ENCODE measurements around the gene AKAP11.
"Not testable (repeated sequence)": the region's sequence is repeated elsewhere in the genome, so short reads cannot be mapped to it uniquely, and the experiment has no call there.

AKAP11 gene, protein sequence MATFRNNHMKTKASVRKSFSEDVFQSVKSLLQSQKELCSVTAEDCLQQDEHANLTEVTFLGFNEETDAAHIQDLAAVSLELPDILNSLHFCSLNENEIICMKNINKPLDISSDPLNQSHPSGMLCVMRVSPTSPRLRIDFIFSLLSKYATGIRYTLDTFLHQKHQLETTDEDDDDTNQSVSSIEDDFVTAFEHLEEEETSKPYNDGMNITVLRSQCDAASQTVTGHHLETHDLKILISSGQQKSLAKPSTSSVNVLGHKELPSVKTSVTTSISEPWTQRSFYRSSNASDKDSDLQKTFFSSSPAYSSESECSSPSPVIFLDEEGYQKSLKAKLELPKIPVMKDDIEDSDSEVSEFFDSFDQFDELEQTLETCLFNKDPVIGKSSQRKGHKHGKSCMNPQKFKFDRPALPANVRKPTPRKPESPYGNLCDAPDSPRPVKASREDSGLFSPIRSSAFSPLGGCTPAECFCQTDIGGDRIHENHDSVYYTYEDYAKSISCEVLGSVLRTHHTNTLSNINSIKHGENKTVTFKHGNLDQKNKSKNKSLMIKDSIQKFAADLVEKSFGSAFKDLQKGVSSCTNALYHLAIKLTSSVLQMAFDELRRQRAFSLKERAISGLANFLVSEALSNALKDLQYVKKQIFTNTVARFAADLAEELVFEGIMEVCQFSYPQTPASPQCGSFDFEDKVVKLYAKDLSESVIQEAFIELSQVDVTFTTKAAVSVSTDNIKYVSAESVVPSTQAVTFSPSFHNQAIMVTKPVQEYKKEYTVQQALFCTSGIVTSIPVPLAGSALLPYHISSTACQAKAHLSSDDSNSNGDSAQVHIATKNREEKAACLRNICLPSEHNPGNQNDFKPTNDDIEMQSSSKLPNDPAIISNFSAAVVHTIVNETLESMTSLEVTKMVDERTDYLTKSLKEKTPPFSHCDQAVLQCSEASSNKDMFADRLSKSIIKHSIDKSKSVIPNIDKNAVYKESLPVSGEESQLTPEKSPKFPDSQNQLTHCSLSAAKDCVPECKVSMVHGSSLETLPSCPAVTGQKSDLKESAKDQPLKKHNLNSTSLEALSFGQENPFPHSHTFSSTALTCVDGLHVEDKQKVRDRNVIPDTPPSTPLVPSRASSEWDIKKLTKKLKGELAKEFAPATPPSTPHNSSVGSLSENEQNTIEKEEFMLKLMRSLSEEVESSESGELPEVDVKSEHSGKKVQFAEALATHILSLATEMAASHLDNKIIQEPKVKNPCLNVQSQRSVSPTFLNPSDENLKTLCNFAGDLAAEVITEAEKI (N-terminal part only)

DNA sequence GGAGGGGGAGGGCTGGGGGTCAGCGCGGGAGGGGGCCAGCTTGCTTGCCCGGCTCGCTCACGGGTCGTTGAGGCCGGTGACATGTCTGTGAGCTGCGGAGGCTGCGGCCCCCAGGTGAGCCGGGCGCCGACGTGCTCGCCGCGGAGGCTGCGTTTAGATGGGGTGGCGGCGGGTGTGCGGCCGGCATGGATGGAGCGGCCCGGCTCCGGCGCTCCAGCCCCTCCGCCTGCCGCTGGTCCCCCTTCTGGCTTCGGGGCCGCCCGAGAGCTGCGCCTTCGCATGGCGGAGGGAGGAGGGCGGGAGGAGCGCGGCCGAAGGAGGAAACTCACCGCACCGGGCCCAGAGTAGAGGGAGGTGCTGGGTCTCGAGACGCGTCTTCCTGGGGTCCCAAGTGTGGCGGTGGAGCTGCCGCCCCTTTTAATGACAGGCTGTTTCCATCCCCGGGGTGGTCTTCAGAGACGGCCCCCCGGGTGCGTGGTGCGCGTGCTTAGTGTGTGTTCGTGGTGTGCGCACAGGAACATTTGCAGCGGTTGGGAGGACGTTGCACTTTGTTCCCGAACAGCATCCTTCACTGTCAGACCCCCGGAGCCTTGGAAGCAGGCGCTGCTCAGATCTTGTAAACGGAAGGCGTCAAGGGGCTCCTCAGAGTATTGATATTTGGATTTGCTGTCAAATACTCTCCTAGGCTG is at the start of gene AKAP11:
TSS of gene AKAP11 (plus strand) at position 38 of the 689 bp plus-strand sequence. CDS start 14,197 bp downstream, outside the sequence.
- DNase-seq (ENCODE audit: low read depth, low spot score) = no peak

DNA sequence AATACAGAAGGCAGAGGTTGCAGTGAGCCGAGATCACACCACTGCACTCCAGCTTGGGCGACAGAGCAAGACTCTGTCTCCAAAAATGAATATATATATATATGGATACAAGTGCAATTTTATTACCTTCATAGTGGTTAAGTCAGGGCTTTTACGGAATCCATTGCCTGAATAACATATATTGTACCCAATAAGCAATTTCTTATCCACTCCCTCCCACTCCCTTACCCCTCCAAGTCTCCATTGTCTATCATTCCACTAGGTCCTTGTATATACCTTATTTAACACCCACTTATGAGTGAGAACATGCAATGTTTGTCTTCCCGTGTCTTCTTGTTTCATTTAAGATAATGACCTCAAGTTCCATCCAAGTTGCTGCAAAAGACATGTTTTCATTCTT is 48.3 kb upstream of the AKAP11 start:
- no peak for DNase-seq (ENCODE audit: low read depth, low spot score)

DNA sequence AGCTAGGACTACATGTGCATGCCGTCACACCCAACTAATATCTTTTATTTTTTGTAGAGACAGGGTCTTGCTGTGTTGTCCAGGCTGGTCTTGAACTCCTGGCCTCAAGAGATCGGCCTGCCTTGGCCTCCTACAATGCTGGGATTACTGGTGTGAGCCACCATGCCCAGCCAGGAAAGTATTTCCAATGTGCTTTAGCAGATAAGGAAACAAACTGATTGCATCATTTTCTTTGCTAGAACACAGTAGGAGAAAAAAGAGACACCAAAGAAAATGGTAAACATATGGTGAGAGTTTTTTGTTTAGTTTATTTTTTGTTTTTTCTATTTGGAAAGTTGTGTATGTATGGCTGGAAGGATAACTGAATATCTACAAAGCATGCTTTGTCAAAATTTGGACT is 46.9 kb upstream of the AKAP11 start:
- DNase-seq (ENCODE audit: low read depth, low spot score) = no peak

DNA sequence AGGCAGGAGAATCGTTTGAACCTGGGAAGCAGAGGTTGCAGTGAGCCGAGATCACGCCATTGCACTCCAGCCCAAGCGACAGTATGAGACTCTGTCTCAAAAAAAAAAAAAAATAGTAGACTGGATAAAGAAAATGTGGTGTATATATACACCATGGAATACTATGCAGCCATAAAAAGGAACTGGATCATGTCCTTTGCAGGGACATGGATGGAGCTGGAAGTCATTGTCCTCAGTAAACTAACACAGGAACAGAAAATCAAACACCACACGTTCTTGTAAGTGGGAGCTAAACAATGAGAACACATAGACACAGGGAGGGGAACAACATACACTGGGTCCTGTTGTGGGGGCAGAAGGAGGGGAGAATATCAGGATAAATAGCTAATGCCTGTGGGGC is 45.2 kb upstream of the AKAP11 start:
- not testable (repeated sequence) for DNase-seq (ENCODE audit: low read depth, low spot score)

DNA sequence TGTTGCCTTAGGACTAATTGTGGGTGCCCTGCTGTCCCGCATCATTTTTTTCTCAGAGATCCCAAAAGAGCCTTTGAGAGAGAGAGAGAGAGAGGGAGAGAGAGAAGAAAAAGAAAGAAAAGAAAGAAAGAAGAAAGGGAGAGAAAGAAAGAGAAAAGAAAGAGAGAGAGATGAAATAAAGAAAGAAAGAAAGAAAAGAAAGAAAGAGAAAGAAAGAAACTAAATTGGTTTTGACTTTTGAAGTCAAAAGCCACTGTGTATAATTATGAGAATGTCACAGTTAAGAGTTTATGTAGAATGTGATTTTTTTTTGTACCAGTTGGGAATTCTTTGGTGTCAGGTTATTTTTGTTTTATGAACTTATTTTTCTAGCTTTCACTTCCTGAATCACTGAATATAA is 43.4 kb upstream of the AKAP11 start:
- DNase-seq (ENCODE audit: low read depth, low spot score) = no peak

DNA sequence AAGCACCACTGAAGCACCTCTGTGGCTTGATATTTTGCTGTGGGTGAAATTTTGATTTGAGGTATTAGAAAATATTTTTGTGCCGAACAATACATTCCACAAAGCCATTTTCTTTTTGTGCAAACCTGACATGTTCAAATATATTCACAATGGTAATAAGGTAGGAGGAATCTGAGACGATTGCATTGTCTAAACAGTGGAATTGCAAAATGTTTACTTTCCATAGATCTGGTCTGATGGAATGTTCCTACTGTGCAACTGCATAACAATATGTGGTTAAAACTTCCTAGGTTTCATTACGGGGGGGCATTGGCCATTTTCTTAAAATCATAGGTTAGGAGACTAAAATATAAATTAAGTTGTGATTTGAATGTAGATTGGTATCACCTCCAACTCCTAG is 42.7 kb upstream of the AKAP11 start:
- no peak for DNase-seq (ENCODE audit: low read depth, low spot score)

DNA sequence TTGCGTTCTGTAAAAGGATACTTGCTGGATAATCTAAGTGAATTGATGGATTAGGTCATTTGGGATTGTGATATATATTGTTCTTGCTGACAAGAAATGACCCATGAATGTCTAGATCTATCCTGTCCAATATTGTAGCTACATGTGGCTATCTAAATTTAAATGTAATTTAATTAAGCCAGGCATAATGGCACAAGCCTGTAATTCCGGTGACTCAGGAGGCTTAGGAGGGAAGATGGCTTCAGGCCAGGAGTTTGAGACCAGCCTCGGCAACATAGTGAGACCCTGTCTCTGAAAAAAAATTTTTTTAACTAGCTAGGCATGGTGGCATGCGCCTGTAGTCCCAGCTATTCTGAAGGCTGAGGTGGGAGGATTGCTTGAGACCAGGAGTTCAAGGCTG is 39.3 kb upstream of the AKAP11 start:
- no peak for DNase-seq (ENCODE audit: low read depth, low spot score)

DNA sequence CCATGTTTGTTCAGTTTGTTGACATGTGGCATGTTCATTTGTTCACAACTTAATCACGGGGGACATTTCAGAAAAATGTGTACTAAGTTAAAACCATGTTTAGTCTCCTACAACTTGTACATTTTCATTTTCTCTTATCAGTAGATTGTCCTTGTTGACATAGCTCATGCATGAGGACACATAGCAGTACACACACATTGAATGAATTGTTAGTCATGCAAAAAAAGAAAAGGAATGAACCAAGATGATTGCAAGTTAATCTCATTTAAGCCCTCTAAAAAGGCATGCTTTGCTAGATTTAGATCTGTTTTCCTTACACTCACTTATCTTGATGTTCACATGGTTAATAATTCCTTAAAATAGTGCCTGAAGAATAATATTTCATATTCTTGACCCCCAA is 38.2 kb upstream of the AKAP11 start:
- DNase-seq (ENCODE audit: low read depth, low spot score) = no peak

DNA sequence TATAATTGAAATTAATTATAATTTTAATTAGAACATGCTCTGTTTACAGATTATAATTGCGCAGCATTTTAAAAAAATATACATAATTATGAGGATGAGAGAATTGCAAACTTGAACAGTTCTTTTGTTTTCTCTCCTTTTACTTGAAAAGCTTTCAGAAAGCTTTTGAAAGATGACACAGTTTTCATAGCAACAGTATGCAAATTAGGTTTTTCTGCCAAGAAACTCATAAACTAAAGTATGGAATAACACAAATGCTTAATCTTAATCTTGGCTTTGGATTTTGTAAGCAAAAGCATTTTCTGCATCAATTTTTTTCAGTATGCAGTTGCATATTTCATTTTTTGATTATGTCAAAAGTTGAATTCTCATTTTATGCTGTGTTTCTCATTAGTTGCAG is 32.8 kb upstream of the AKAP11 start:
- no peak for DNase-seq (ENCODE audit: low read depth, low spot score)

DNA sequence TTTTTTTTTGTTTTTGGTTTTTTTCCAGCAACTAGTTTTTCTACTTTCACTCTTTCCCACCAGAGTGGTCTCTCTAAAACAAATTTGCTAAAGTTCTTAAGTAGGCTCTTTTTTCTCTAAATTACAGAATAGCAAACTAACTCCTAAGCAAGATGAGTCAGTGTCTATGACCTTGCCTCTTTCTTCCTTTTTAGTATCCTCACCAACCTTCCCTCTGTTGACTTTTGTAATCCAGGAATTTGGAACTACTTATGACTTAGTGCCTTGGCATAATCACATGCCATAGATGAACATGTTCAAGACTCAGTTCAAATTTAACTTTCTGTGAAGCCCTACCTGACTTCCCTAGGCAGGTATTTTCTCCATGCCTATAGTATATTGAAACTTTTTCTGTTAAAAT is 32.3 kb upstream of the AKAP11 start:
- no peak for DNase-seq (ENCODE audit: low read depth, low spot score)

DNA sequence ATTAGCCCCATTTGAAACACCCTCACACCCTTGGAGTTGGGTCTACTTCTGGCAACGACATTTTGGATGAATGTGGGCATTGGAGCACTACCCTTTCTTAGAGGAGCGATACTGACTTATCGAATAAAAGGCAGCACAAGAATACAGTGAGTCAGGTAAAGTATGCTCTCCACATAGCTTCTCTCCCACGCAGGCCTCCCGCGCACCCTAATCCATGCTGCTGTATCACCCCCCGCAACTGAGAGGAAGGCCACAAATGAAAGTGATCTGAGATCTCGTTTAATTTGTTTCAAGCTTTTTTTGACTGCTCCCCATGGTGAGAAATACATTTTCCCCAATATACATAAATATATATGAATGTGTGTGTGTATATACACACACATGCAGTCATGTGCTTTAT is 25.4 kb upstream of the AKAP11 start:
- DNase-seq (ENCODE audit: low read depth, low spot score) = no peak

DNA sequence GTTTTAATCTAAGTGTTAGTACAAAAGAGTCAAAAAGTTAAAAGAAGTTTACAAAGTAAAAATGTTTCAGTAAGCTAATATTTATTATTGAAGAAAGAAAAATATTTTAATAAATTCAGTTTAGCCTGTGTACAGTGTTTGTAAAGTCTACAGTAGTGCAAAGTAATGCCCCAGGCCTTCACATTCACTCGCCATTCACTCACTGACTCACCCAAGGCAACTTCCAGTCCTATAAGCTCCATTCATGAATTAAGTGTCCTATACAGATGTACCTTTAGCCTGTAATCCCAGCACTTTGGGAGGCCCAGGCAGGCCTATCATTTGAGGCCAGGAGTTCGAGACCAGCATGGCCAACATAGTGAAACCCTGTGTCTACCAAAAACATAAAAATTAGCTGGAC is 24.1 kb upstream of the AKAP11 start:
- DNase-seq (ENCODE audit: low read depth, low spot score) = no peak

DNA sequence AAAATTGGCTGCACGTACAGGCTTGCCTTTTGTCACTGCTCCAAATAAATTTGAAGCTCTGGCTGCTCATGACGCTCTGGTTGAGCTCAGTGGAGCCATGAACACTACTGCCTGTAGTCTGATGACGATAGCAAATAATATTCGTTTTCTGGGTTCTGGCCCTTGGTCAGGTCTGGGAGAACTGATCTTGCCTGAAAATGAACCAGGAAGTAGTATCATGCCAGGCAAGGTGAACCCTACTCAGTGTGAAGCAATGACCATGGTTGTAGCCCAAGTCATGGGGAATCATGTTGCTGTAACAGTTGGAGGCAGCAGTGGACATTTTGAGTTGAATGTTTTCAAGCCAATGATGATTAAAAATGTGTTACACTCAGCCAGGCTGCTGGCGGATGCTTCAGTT is 16.1 kb upstream of the AKAP11 start:
- DNase-seq (ENCODE audit: low read depth, low spot score) = no peak

DNA sequence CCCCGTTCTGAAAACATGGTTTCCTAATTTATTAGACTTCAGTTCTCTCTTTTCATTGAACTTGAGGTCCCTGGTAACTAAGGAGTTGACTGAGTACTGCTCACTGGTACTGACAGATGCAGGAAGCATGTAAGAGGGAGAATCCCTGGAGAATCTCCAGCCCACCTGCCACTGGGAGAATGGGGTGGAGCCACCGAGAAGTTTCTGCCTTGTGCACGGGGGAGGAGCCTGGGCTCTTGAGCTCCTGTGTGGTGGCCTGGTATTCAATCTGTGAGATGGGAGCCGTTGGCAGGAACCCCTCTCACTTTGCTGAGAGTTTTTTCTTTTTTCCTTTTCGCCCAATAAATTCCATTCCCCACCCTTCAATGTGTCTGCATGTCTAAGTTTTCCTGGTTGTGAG is 13.2 kb upstream of the AKAP11 start:
- DNase-seq (ENCODE audit: low read depth, low spot score) = no peak

DNA sequence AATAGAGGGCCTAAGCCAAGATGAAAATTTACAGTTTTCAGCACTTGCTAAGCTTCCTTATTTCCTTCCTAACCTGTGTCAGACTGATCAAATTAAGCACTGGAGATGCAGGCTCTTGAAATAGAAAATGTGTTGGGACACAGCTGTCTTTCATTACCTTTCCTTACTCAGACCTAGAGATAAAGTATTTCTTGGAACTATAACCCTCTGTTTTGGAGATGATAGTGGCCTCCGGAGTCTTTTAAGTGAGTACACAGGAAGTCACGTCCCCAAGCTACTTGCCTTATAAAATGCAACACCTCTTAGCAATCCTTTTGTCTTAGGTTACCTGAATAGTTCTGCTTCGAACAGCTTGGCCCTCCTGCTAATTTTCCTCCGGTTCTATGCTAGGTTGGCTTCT is 12.4 kb upstream of the AKAP11 start:
- no peak for DNase-seq (ENCODE audit: low read depth, low spot score)

DNA sequence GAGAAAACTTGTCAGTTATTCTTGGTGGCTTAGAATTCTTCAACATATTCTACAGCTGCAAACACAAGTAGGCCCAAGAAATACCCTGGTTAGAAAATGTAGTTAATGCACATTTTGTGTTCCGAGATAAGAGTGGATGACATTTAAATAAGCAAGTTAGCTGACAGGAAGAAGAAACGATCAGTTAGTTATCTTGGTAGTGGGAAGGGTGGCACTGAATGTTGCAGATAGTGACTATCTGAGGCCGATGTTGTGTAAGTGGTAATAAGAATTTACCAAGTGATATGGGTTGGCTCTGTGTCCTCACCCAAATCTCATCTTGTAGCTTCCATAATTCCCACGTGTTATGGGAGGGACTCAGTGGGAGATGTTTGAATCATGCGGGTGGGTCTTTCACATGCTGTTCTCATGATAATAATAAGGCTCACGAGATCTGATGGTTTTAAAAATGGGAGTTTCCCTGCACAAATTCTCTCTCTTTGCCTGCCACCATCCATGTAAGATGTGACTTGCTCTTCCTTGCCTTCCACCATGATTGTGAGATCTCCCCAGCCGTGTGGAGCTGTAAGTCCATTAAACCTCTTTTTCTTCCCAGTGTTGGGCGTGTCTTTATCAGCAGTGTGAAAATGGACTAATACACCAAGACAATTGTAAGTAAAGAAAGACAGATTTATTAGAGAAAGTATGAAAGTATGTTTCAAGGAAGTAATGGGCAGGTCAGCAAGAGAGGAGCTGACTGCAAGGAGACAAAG is 10.9 kb upstream of the AKAP11 start:
- DNase-seq (ENCODE audit: low read depth, low spot score) = no peak

DNA sequence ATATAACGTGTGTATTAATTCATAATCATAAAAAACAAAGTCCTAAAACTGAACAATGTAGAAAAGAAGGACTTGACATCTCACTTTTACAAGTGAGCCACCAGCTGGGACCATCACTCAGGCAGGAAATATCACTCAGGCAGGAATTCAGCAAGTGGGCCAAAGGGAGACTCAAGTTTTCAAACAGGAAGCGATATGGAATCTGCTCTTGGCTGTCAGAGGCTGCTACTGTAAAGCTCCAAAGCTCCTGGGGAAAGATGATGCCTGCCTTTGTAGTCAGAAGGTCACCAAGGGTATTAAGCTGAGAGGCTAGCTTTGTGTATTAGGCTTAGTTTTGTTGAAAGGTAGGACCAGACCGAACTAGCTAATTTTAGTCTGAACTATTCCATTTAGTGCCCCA is 5.5 kb upstream of the AKAP11 start:
- peak; percentile 35 for DNase-seq (ENCODE audit: low read depth, low spot score)

DNA sequence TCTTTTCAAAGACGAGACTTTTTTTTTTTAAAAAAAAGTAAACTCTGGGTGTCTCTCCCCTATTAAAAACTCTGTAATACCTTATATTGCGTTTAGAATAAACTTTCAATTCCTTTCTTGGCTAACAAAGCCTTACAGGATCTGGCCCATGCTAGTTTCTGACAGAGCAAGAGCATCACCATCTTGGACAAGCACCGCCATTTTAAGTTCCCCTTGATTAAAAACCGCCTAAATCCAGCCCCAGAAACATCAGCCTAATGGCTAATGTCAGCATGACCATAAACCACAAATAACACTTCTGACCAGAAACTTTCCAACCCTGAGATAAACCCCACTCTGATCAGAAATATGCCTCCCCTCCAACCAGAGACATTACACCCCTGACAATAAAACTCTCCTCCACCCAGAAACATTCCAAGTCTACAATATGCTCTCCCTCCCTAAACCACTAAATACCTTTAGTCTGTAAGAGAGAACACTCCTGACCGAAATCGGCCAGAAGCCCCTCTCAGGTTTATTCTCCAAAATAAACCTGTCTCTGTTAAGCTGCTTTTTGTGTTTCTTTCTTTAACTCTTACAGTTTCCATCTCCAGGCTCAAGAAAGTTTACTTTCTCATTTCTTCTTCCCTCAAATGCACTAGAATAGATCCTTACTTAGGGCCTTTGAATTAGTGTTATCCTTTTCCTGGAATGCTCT is 1.6 kb upstream of the AKAP11 start:
- DNase-seq (ENCODE audit: low read depth, low spot score) = no peak

DNA sequence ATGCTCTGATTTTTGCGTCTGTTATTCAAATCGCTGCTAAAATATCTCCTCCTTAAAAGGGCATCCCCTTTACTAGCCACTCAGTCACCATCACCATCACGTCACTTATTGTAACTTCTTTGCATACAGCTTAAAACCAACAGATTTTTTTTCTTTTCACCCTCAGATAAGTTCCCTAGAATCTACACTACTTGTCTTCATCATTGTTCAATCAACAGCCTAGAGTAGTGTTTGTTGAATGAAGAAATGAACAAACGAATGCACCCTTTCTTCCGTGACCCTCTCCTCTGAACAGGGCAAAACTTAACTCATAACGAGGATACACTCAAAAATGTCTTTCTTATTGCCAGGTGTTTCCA is 1.1 kb upstream of the AKAP11 start:
- no peak for DNase-seq (ENCODE audit: low read depth, low spot score)

Measured in smooth muscle cell of the brain vasculature (primary cell).